HCT116 (cell line): ENCODE results near the gene ZC3H12C.

Source experiments
- EZH2 ChIP-seq: fragments of 200-600 bp; sonication (generic); IDR thresholded peaks from 2 replicates; pipeline ENCODE4 v1.6.1; 2017; ENCODE audit warnings: antibody characterized with exemption, mixed run types
- JUND ChIP-seq: IDR thresholded peaks from 2 replicates; pipeline ENCODE4 v1.6.1; 2012
- POLR2AphosphoS5 ChIP-seq: IDR thresholded peaks from 2 replicates; pipeline ENCODE4 v1.6.1; 2011; ENCODE audit warnings: mild to moderate bottlenecking, low read depth, low read length, moderate library complexity
- RAD21 ChIP-seq: IDR thresholded peaks from 2 replicates; pipeline ENCODE4 v1.6.1; 2012; ENCODE audit warnings: low read depth, mild to moderate bottlenecking
- REST ChIP-seq: IDR thresholded peaks from 2 replicates; pipeline ENCODE4 v1.6.1; 2012; ENCODE audit warnings: low read depth
- SIN3A ChIP-seq: IDR thresholded peaks from 2 replicates; pipeline ENCODE4 v1.6.1; 2012; ENCODE audit warnings: low read depth
- ZNF274 ChIP-seq: fragments of 200-500 bp; sonication (Bioruptor generic); IDR thresholded peaks from 2 replicates; pipeline ENCODE4 v1.6.1; 2014; ENCODE audit warnings: mild to moderate bottlenecking, low read depth, low read length, inconsistent platforms
- TF ChIP-seq, protein P1 (sequence below), 3 experiments: fragments of 200-600 bp in 1 of 3; sonication (generic) in 1 of 3; IDR thresholded peaks in 2 of 3; conservative IDR thresholded peaks in 1 of 3; 2 replicates each; pipeline ENCODE4 v1.5.1; 2012 to 2017; ENCODE audit warnings: low read depth in 2 of 3, low read length in 2 of 3, antibody characterized with exemption in 1 of 3, borderline replicate concordance in 1 of 3, control low read depth in 1 of 3, mild to moderate bottlenecking in 1 of 3, mixed read lengths in 1 of 3, mixed run types in 1 of 3, moderate library complexity in 1 of 3; ENCODE audit not compliant: insufficient read depth in 1 of 3
- TF ChIP-seq, protein P2 (sequence below): IDR thresholded peaks from 2 replicates; pipeline ENCODE4 v1.6.1; 2012

GRCh38 chr11:110219006-110219785 is 126.0 kb downstream of the ZC3H12C start:
- TF ChIP-seq REST, result no peak
- no peak for TF ChIP-seq EZH2
- TF ChIP-seq JUND, result no peak
- TF ChIP-seq, protein P1, sequence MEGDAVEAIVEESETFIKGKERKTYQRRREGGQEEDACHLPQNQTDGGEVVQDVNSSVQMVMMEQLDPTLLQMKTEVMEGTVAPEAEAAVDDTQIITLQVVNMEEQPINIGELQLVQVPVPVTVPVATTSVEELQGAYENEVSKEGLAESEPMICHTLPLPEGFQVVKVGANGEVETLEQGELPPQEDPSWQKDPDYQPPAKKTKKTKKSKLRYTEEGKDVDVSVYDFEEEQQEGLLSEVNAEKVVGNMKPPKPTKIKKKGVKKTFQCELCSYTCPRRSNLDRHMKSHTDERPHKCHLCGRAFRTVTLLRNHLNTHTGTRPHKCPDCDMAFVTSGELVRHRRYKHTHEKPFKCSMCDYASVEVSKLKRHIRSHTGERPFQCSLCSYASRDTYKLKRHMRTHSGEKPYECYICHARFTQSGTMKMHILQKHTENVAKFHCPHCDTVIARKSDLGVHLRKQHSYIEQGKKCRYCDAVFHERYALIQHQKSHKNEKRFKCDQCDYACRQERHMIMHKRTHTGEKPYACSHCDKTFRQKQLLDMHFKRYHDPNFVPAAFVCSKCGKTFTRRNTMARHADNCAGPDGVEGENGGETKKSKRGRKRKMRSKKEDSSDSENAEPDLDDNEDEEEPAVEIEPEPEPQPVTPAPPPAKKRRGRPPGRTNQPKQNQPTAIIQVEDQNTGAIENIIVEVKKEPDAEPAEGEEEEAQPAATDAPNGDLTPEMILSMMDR (IDR thresholded peaks at IDR 0.05 in 2 of 3, conservative IDR thresholded peaks at IDR 0.05 in 1 of 3; ENCODE audit: borderline replicate concordance in 1 of 3, insufficient read depth in 1 of 3, low read depth in 2 of 3, low read length in 2 of 3), result no peak
- no peak for TF ChIP-seq SIN3A
- TF ChIP-seq, protein P2, sequence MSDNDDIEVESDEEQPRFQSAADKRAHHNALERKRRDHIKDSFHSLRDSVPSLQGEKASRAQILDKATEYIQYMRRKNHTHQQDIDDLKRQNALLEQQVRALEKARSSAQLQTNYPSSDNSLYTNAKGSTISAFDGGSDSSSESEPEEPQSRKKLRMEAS, result no peak
- TF ChIP-seq ZNF274, result no peak
- no peak for TF ChIP-seq POLR2AphosphoS5
- TF ChIP-seq RAD21, result no peak
